ENCODE data around the gene GAGE2A.
"Not testable (repeated sequence)": the region's sequence is repeated elsewhere in the genome, so short reads cannot be mapped to it uniquely, and the experiment has no call there.

GAGE2A gene, protein sequence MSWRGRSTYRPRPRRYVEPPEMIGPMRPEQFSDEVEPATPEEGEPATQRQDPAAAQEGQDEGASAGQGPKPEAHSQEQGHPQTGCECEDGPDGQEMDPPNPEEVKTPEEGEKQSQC

DNA sequence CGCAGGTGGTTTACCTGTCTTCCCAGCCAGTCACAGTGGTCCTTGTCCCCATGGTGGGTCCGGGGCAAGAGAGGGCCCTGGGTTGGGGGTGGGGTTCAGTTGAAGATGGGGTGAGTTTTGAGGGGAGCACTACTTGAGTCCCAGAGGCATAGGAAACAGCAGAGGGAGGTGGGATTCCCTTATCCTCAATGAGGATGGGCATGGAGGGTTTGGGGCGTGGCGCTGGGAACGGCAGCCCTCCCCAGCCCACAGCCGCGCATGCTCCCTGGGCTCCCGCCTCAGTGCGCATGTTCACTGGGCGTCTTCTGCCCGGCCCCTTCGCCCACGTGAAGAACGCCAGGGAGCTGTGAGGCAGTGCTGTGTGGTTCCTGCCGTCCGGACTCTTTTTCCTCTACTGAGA lies at the start of gene GAGE2A:
Gene GAGE2A (plus strand): TSS at position 301 of the 400 bp plus-strand sequence. CDS start 1,155 bp downstream, outside the sequence.
- not testable (repeated sequence) for DNase-seq (ENCODE audit: low read depth)

DNA sequence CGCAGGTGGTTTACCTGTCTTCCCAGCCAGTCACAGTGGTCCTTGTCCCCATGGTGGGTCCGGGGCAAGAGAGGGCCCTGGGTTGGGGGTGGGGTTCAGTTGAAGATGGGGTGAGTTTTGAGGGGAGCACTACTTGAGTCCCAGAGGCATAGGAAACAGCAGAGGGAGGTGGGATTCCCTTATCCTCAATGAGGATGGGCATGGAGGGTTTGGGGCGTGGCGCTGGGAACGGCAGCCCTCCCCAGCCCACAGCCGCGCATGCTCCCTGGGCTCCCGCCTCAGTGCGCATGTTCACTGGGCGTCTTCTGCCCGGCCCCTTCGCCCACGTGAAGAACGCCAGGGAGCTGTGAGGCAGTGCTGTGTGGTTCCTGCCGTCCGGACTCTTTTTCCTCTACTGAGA lies 47.9 kb upstream of the GAGE2A start, which contains the start of gene GAGE12D:
Gene GAGE12D (plus strand): TSS at position 301 of the 400 bp plus-strand sequence. CDS start 1,155 bp downstream, outside the sequence.
- DNase-seq (ENCODE audit: low read depth) = not testable (repeated sequence)

DNA sequence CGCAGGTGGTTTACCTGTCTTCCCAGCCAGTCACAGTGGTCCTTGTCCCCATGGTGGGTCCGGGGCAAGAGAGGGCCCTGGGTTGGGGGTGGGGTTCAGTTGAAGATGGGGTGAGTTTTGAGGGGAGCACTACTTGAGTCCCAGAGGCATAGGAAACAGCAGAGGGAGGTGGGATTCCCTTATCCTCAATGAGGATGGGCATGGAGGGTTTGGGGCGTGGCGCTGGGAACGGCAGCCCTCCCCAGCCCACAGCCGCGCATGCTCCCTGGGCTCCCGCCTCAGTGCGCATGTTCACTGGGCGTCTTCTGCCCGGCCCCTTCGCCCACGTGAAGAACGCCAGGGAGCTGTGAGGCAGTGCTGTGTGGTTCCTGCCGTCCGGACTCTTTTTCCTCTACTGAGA lies 38.3 kb upstream of the GAGE2A start, which contains the start of gene GAGE12E:
Gene GAGE12E (plus strand): TSS at position 301 of the 400 bp plus-strand sequence. CDS start 1,155 bp downstream, outside the sequence.
- not testable (repeated sequence) for DNase-seq (ENCODE audit: low read depth)

DNA sequence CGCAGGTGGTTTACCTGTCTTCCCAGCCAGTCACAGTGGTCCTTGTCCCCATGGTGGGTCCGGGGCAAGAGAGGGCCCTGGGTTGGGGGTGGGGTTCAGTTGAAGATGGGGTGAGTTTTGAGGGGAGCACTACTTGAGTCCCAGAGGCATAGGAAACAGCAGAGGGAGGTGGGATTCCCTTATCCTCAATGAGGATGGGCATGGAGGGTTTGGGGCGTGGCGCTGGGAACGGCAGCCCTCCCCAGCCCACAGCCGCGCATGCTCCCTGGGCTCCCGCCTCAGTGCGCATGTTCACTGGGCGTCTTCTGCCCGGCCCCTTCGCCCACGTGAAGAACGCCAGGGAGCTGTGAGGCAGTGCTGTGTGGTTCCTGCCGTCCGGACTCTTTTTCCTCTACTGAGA lies 28.8 kb upstream of the GAGE2A start, which contains the start of gene GAGE12F:
Gene GAGE12F (plus strand): TSS at position 301 of the 400 bp plus-strand sequence. CDS start 1,155 bp downstream, outside the sequence.
- not testable (repeated sequence) for DNase-seq (ENCODE audit: low read depth)

DNA sequence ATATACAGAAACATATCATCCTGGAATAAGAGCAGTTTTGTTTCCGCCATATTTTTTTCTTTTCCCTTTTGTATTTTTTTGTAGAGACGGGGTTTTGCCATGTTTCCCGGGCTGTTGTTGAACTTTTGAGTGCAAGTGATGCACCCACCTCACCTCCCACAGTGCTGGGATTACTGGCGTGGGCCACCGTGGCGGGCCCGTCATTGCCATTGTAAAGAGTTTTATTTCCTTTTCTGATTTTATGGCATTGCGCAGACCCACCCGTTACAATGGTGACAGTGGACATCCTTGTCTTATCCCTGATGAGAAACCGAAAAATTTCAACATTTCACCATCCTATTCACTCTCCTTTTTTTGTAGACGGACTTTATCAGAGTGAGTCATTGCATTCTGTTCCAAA lies 20.6 kb upstream of the GAGE2A start:
- DNase-seq (ENCODE audit: low read depth) = not testable (repeated sequence)

DNA sequence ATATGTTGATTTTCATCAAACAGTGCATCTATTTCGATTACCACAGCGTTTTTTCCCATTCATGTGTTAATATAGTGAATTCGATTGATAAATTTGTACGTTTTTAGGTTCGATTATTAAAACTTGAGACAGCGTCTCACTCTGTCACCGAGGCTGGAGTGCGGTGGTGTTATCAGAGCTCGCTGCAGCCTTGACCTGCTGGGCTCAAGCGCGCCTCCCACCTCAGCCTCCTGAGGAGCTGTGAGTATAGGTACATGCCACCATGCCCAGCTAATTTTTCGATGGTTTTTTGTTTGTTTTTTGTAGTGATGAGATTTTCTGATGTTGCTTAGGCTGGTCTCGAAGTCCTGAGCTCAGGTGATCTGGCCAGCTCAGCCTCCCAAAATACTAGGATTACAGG lies 20.1 kb upstream of the GAGE2A start:
- DNase-seq (ENCODE audit: low read depth) = not testable (repeated sequence)

DNA sequence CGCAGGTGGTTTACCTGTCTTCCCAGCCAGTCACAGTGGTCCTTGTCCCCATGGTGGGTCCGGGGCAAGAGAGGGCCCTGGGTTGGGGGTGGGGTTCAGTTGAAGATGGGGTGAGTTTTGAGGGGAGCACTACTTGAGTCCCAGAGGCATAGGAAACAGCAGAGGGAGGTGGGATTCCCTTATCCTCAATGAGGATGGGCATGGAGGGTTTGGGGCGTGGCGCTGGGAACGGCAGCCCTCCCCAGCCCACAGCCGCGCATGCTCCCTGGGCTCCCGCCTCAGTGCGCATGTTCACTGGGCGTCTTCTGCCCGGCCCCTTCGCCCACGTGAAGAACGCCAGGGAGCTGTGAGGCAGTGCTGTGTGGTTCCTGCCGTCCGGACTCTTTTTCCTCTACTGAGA lies 19.2 kb upstream of the GAGE2A start, which contains the start of gene GAGE12G:
Gene GAGE12G (plus strand): TSS at position 301 of the 400 bp plus-strand sequence. CDS start 1,155 bp downstream, outside the sequence.
- not testable (repeated sequence) for DNase-seq (ENCODE audit: low read depth)

DNA sequence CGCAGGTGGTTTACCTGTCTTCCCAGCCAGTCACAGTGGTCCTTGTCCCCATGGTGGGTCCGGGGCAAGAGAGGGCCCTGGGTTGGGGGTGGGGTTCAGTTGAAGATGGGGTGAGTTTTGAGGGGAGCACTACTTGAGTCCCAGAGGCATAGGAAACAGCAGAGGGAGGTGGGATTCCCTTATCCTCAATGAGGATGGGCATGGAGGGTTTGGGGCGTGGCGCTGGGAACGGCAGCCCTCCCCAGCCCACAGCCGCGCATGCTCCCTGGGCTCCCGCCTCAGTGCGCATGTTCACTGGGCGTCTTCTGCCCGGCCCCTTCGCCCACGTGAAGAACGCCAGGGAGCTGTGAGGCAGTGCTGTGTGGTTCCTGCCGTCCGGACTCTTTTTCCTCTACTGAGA lies 9.6 kb upstream of the GAGE2A start, which contains the start of gene GAGE12H:
Gene GAGE12H (plus strand): TSS at position 301 of the 400 bp plus-strand sequence. CDS start 1,155 bp downstream, outside the sequence.
- DNase-seq (ENCODE audit: low read depth) = not testable (repeated sequence)

DNA sequence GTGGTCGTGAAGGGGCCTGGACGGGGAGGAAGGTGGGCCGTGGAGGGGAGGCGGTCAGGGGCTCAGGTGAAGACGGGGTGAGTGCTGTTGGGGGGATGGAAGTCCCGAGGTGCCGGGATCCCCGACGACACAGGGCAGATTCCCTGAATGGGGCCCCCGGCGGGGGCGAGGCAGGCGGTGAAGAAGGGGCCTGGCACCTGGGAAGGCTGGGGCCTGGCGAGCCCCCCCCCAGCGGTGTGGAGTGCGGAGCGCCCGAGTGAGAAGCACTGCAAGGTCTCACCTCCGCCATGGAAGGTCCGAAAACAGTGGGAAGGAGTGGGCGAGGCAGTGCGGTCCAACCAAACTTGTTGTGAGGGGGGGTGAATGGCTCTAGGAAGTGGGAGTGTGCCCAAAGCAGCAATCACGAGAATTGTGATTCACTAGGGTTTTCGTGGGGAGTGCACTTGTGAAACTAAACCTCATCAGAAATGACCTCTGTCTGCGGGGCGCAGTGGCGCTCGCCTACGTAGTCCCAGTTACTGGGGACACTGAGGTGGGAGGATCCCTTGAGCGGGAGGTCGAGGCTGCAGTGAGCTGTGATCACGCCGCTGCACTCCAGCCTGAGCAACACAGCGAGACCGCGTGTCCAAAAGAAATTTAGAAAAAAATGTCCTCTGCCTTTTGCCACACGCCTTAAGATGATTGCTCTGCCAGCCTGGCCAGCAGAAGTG lies 628 bp downstream of the GAGE2A start:
- DNase-seq (ENCODE audit: low read depth) = not testable (repeated sequence)

DNA sequence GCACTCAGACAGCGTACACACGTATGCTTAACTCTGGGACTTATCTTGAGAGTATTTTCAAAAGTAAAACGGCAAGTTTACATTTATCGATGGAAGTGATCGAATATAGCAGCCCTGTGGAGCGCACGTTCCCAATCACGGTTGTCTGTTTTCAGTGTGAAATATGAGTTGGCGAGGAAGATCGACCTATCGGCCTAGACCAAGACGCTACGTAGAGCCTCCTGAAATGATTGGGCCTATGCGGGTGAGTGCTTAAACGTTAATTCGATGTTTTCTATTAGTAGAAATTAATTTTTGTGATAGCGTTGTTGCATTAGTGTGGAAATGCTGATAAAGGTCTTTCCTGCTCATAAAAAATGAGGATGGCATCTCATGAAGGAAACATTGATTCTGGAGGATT lies 1.2 kb downstream of the GAGE2A start:
- DNase-seq (ENCODE audit: low read depth) = not testable (repeated sequence)

DNA sequence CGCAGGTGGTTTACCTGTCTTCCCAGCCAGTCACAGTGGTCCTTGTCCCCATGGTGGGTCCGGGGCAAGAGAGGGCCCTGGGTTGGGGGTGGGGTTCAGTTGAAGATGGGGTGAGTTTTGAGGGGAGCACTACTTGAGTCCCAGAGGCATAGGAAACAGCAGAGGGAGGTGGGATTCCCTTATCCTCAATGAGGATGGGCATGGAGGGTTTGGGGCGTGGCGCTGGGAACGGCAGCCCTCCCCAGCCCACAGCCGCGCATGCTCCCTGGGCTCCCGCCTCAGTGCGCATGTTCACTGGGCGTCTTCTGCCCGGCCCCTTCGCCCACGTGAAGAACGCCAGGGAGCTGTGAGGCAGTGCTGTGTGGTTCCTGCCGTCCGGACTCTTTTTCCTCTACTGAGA lies 9.4 kb downstream of the GAGE2A start, which contains the start of gene GAGE1:
Gene GAGE1 (plus strand): TSS at position 301 of the 400 bp plus-strand sequence. CDS start 1,155 bp downstream, outside the sequence.
- not testable (repeated sequence) for DNase-seq (ENCODE audit: low read depth)

DNA sequence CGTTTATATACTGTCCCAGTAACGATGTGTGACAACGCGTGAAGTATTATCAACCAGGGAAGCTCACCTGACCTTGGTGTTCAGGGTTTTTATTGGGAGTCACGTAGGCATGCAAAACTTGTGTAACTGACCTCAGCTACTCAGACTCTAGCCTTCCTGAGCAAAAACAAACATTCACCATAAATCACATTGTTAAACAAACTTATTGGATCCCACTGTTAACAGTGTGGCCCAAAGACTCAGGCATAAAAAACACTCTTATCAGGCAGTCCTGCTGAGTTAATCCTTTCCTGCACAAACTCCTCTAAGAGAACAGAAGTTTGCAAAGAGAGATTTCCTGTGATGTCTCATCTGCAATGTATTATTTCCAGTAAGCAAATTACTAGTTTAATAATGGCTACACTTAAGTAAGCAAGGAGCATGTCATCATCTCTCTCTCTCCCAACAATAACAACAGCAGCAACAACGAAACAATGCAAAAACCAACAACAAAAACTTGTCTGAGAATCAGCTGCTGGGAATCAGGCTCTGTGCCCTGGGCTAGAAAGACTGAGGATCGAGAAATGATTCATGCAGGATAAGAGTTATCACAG lies 21.5 kb downstream of the GAGE2A start:
- DNase-seq (ENCODE audit: low read depth) = no peak

DNA sequence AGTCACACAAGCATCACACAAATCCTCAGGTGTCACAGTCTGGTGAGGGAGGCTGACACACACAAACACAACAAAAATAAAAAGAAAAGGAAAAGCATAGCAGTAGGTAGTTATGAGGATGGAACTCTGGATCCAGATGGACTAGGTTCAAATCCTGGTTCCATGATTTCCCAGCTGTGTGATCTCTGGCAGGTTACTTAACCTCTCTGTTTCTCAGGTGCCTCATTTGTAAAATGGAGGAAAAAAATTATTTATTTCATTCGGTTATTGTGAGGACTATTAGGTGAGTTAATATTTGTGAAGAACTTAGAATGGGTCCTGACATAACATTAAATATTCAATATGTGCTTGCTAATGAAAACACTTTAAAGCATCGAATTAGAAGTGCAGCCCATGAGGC lies 29.3 kb downstream of the GAGE2A start:
- DNase-seq (ENCODE audit: low read depth) = no peak

DNA sequence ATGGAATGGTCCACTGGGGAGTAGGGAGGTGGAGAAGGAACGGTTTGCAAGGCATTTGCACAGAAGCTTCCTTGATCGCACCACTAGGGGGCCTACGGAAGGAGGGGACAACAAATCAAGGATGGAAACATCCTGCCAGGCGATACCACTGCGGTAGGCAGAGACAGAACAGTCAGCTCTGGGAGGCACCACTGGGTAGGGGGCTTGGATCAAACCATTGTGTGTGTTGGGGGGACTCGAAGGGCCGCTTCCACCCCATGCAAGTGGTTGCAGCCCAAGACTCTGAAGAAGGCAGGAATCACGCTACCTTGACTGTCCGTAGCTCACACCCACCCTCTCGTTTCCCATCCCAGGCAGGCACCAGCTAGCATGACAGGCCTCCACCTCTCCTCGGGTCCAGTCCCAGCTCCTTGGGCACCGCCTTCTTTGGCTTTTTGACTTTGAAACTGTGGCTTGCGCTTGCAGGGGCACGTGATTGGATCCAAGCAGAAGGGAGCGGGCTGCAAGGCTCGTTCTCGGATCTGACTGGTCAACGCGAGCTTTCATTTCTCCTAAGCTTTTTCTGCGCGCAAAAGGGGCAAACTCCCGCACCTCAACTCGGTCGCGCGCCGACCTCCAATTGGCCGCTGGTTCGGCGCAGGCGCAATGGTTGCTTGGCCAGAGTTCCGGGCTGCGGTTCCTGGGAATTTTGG lies 37.9 kb downstream of the GAGE2A start:
- DNase-seq (ENCODE audit: low read depth) = no peak

DNA sequence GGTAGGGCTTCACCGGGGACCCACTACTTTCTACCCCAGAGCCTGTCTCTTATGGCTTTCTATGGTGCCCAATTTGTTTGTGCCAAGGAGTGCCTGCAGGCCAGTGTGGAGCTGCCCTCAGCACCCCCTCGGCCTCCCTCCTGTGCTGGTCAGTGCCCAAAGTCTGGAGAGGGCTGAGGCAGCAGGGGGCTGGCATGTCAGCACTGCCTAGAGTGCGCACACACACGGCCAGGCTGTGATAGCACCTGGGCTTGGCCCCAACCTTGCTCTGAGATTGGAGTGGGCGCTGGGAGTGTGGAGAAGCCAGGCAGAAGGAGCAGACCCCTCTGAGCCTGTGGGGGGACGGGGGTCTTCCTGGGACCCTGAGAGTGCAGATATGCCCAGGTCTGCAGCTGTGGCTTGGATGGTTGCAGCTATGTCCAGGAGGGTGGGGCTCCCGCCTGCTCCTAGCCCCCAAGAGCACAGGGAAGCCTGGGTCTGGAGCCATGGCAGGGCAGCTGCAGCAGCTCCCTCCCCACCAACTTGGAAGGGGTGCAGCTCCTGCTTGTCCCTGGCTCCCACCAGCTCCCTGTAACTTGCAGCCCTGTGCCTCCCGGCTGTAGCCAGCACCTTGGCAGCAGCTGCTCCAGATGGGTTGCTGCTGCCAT lies 55.8 kb downstream of the GAGE2A start:
- no peak for DNase-seq (ENCODE audit: low read depth)
